NCI-H1436 treated with DMSO at 0.1 percent for 48 hours (cell line): ENCODE data around the gene GALK2.
"Not testable (repeated sequence)": the region's sequence is repeated elsewhere in the genome, so short reads cannot be mapped to it uniquely, and the experiment has no call there.

Experiments used
- DNase-seq: peaks from one replicate; lab custom pipeline; 2025; lab: John Stamatoyannopoulos, UW

Gene GALK2

DNA sequence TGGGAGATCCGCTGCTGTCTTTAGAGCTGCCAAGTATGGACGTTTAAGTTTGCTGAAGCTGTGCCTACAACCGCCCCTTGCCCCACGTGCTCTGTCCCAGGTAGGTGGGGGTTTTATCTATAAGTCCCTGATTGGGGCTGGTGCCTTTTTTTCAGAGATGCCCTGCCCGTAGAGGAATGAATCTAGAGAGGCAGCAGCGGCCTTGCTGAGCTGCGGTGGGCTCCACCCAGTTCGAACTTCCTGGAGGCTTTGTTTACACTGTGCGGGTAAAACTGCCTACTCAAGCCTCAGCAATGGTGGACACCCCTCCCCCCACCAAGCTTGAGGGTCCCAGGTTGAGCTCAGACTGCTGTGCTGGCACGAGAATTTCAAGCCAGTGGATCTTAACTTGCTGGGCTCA lies 169.6 kb downstream of the GALK2 start:
- no peak for DNase-seq

DNA sequence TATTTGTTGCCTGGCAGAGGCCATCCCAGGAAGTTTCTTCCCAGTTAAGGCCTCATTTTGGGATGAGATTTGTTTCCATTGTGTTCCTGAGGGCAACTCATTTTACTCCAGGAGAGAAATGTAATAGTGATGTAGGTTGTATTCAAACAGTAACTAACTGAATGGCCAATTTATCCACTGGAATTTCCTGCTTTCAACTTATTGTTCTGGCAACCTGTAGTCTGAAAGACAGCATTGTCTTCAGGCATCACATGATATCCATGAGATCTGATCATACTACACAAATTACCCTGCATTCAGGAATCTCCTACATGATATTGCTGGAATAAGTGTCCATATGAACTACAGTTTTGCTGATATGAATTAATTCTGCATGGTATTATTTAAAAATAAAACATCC lies 173.5 kb downstream of the GALK2 start:
- no peak for DNase-seq

DNA sequence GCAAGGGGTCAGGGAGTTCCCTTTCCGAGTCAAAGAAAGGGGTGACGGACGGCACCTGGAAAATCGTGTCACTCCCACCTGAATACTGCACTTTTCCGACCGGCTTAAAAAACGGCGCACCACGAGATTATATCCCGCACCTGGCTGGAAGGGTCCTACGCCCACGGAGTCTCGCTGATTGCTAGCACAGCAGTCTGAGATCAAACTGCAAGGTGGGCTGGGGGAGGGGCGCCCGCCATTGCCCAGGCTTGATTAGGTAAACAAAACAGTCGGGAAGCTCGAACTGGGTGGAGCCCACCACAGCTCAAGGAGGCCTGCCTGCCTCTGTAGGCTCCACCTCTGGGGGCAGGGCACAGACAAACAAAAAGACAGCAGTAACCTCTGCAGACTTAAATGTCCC lies 184.4 kb downstream of the GALK2 start:
- DNase-seq, result not testable (repeated sequence)

DNA sequence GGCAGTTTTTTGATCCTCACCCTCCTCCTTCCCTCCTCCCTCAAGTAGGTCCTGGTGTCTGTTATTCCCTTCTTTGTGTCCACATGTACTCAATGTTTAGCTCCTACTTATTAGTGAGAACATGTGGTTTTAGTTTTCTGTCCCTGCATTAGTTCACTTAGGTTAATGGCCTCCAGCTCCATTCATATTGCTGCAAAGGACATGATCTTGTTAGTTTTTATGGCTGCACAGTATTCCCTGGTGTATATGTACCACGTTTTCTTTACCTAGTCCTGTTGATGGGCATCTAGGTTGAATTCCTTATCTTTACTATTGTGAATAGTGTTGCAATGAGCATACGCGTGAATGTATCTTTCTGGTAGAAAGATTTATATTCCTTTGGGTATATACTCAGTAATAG lies 191.3 kb downstream of the GALK2 start:
- DNase-seq, result no peak

DNA sequence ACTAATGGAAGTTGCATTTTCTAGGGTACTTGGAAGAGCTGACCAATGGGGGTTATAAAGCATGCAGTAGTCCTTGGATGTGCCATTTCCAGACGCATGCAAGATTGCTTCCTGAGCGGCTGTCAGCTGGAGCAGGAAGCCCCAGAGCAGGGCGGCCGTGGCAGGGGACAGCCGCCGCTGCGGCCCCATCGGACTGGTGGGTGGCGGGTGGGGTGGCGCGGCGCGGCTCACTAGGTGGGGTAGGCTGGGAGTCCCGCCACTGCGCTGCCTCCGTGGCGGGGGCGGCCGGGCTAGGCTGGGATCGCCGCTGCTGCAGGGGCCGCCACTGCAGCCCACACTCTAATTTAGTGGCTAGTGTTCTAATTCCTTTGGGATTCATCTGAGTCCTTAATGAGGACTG lies 196.4 kb downstream of the GALK2 start:
- no peak for DNase-seq

DNA sequence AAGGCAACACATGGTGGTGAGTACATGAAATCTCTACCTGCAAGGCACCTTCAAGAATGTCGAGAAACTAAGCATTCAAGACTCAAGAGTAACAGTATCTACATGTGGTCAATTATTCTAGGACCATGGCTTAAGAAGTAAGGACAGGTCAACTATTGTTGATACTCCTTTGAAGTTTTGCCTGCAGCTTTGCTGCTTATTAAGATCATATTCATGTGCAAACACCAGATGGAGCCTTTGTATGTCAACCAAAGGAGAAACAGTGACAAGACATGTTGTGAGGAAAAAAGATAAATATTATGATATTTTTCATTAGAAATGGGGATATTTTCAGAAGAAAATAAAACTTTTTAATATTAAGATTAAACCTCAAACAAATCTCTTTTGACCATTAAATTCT lies 200.7 kb downstream of the GALK2 start:
- no peak for DNase-seq

DNA sequence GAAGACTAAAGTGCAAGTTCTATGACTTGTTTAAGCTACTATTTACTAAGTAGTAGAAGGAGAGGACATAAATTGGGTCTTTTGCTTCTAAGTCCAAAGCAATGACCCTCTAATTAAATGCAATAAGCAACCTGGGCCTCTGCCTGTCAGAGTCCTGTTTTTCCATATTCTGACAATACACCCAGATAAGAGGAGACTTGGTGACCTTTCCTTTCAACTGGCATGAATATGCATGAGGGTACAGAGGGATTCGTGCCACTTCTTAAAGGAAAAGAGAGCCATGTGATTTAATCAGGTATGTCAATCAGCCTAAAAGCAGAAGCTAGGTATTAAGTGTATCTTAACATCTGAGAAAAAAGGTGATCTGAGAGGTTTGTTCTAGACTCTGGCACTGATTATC lies 202.3 kb downstream of the GALK2 start:
- no peak for DNase-seq

DNA sequence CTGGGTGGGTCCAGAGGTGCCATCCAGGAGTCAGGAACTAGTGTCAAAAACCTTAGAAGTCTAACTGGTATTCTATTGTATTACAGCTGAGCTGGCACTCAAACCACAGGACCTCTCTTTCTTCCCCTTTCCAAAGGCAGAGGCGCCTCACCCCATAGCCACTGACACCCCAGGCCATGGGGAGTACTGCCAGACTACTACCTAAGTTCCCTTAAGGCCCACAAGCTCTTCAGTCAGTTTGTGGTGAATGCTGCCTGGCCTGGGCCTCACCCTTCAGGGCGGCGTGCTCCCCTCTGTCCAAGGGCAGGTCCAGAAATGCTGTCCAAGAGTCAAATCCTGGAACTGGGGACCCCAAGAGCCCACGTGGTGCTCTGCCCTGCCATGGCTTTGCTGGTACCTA lies 209.9 kb downstream of the GALK2 start:
- DNase-seq, result no peak

DNA sequence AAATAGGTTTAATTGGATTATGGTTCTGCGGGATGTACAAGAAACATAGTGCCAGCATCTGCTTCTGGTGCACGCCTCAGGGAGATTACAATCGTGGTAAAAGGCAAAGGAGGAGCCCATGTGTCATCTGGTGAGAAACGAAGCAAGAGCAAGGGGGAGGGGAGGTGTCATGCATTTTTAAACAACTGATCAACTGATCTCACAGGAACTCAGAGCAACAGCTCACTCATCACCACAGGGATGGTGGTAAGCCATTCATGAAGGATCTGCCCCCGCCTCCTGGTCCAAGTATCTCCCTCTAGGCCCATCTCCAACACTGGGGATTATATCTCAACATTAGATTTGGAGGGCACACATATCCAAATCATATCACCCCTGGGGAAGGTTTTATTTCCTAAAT lies 210.9 kb downstream of the GALK2 start:
- no peak for DNase-seq
